DND-41 (cell line): Measurements from ENCODE around the gene PAM.

Experiments
- ATAC-seq: fragments of 200-7000 bp; cut with Tn5 transposase; 3 replicates; pipeline ENCODE4 v1.9.1; 2021; ENCODE audit warnings: low read depth; ENCODE audit not compliant: insufficient read depth
- DNase-seq: peaks from one replicate; pipeline ENCODE4 v3.0.0-alpha.2; 2020
- H2AFZ ChIP-seq: 2 replicates; pipeline ENCODE4 v1.6.0; 2012; ENCODE audit warnings: low read depth, low read length
- H3K27ac ChIP-seq: 2 replicates; pipeline ENCODE4 v1.5.1; 2012; ENCODE audit warnings: low read length, inconsistent platforms
- H3K27me3 ChIP-seq: fragments of 200-600 bp; sonication (generic); 2 replicates; pipeline ENCODE4 v1.6.0; 2012; ENCODE audit warnings: low read length, mild to moderate bottlenecking, inconsistent platforms; ENCODE audit not compliant: insufficient read depth, poor library complexity
- H3K36me3 ChIP-seq: 2 replicates; pipeline ENCODE4 v1.5.1; 2012; ENCODE audit warnings: low read length, inconsistent platforms; ENCODE audit not compliant: insufficient read depth
- H3K4me1 ChIP-seq: 2 replicates; pipeline ENCODE4 v1.5.1; 2012; ENCODE audit warnings: mild to moderate bottlenecking, low read length; ENCODE audit not compliant: insufficient read depth
- H3K4me2 ChIP-seq: 2 replicates; pipeline ENCODE4 v1.6.0; 2012; ENCODE audit warnings: mild to moderate bottlenecking, moderate library complexity, low read length, inconsistent platforms; ENCODE audit not compliant: insufficient read depth
- H3K4me3 ChIP-seq, 2 experiments: fragments of 200-600 bp in 1 of 2; shearing (Covaris generic) in 1 of 2; 2 replicates each; pipeline ENCODE4 v1.5.1; 2012 to 2016; ENCODE audit warnings: inconsistent platforms in 2 of 2, low read length in 2 of 2, mild to moderate bottlenecking in 2 of 2, low read depth in 1 of 2, moderate library complexity in 1 of 2
- H3K79me2 ChIP-seq: 2 replicates; pipeline ENCODE4 v1.6.0; 2012; ENCODE audit warnings: low read length, inconsistent platforms; ENCODE audit not compliant: insufficient read depth
- H3K9ac ChIP-seq: 2 replicates; pipeline ENCODE4 v1.6.0; 2012; ENCODE audit warnings: low read depth, mild to moderate bottlenecking, inconsistent platforms, low read length, moderate library complexity
- H3K9me3 ChIP-seq: 2 replicates; pipeline ENCODE4 v1.5.1; 2012; ENCODE audit warnings: low read length, moderate library complexity, mild to moderate bottlenecking, inconsistent platforms; ENCODE audit not compliant: insufficient read depth, severe bottlenecking
- H4K20me1 ChIP-seq: 2 replicates; pipeline ENCODE4 v1.6.0; 2012; ENCODE audit warnings: low read length; ENCODE audit not compliant: insufficient read depth
- EZH2 ChIP-seq: IDR thresholded peaks from 3 replicates; pipeline ENCODE4 v1.6.1; 2012; ENCODE audit warnings: borderline replicate concordance, low read depth, mild to moderate bottlenecking, moderate library complexity, low read length, inconsistent platforms; ENCODE audit not compliant: severe bottlenecking
- TF ChIP-seq, protein P1 (sequence below): IDR thresholded peaks from 2 replicates; pipeline ENCODE4 v1.5.1; 2012; ENCODE audit warnings: borderline replicate concordance, low read length, moderate library complexity, mild to moderate bottlenecking; ENCODE audit not compliant: poor library complexity, severe bottlenecking; ENCODE audit errors: extremely low read depth

The PAM gene

DNA sequence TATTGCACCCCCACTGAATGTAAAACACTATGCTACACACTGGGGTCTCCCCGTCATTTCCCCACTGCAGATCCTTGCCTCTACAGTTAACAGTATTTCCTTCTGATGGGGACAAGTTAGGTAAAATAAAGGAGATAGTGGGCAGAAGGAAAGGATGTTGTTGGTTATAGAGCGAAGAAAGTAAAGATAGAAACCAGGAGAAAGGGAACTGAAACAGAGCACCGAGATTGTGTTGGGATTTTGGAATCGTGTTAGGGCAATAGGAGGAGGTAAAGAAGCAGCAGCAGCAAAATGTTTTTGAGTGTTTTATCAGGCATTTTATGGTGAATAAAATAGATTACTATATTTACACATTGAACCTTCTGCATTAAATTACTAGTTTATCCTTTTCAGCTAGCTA lies 60.0 kb downstream of the PAM start:
- Histone ChIP-seq H3K36me3 (no peaks in the 10 kb centered on the region), H2AFZ (peak overlapping the region; percentile 65), H3K79me2 (0 out of 2 replicates have a peak, but pooled peaks cover 2% of the 10 kb centered on the region), H3K9me3 (no peaks in the 10 kb centered on the region), H3K27me3 (no peaks in the 10 kb centered on the region), H3K4me2 (peak overlapping the region; percentile 44), H3K27ac (peak overlapping the region; percentile 70), H4K20me1 (no peaks in the 10 kb centered on the region), H3K4me1 (peaks cover 29% of the 10 kb centered on the region), H3K9ac (peak overlapping the region; percentile 7; the same call in 1 of the 2 replicates), H3K4me3 (peak overlapping the region in 1 of 2 experiments; percentile 10; a peak in 1 of 4 replicates)
- TF ChIP-seq, protein P1, sequence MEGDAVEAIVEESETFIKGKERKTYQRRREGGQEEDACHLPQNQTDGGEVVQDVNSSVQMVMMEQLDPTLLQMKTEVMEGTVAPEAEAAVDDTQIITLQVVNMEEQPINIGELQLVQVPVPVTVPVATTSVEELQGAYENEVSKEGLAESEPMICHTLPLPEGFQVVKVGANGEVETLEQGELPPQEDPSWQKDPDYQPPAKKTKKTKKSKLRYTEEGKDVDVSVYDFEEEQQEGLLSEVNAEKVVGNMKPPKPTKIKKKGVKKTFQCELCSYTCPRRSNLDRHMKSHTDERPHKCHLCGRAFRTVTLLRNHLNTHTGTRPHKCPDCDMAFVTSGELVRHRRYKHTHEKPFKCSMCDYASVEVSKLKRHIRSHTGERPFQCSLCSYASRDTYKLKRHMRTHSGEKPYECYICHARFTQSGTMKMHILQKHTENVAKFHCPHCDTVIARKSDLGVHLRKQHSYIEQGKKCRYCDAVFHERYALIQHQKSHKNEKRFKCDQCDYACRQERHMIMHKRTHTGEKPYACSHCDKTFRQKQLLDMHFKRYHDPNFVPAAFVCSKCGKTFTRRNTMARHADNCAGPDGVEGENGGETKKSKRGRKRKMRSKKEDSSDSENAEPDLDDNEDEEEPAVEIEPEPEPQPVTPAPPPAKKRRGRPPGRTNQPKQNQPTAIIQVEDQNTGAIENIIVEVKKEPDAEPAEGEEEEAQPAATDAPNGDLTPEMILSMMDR = no peak
- no peak for TF ChIP-seq EZH2
- DNase-seq (no peak), ATAC-seq (no peak)

- H3K4me3 ChIP-seq = 0 out of 4 replicates have a peak overlapping the region, but pooled peaks of 1 of the 2 experiments have one; percentile 1
- peak overlapping the region; percentile 65 for H2AFZ ChIP-seq
- no peaks in the 10 kb centered on the region for H3K27me3 ChIP-seq
- peak overlapping the region; percentile 70 for H3K27ac ChIP-seq
- TF ChIP-seq, protein P1 = no peak
- no peak for TF ChIP-seq EZH2
- no peaks in the 10 kb centered on the region for H3K9me3 ChIP-seq
- DNase-seq (no peak), ATAC-seq (peak; percentile 71; the same call in 2 of the 3 replicates)
- H3K9ac ChIP-seq = peak overlapping the region; percentile 7; the same call in 1 of the 2 replicates
- H3K36me3 ChIP-seq = no peaks in the 10 kb centered on the region
- 0 out of 2 replicates have a peak, but pooled peaks cover 2% of the 10 kb centered on the region for H3K79me2 ChIP-seq
- peaks cover 29% of the 10 kb centered on the region for H3K4me1 ChIP-seq
- no peaks in the 10 kb centered on the region for H4K20me1 ChIP-seq
- H3K4me2 ChIP-seq = peak overlapping the region; percentile 44
These were observed 60.6 kb downstream of the PAM start for GRCh38 chr5:102815540-102816332.

DNA sequence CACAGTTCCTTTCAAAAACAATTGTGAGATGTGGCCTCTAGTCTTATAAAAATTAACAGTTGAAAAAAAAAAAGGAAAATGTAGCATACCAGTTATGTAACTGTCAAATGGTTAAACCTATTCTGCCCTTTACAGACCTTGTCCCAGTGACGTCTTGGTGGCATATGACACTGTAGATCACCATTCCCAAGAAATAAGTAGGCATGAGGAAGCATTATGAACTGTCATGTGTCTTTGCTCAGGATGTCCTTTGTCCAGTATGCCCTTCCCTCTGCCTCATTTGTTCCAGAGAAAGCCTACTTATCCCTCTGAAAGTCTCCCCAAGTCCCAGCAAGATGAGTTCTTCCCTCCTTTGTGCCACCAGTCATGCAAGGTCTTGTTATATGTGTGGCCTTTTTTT lies 63.2 kb downstream of the PAM start:
- no peak overlapping the region for H2AFZ ChIP-seq
- no peaks in the 10 kb centered on the region for H3K9me3 ChIP-seq
- no peaks in the 10 kb centered on the region for H4K20me1 ChIP-seq
- H3K27ac ChIP-seq = no peak overlapping the region
- TF ChIP-seq, protein P1 = no peak
- TF ChIP-seq EZH2 = no peak
- no peak for DNase-seq
- no peak overlapping the region for H3K9ac ChIP-seq
- H3K36me3 ChIP-seq = no peaks in the 10 kb centered on the region
- ATAC-seq = no peak
- 0 out of 2 replicates have a peak, but pooled peaks cover 2% of the 10 kb centered on the region for H3K79me2 ChIP-seq
- H3K4me3 ChIP-seq = no peak overlapping the region
- no peaks in the 10 kb centered on the region for H3K27me3 ChIP-seq
- H3K4me2 ChIP-seq = no peak overlapping the region
- H3K4me1 ChIP-seq = peaks cover 29% of the 10 kb centered on the region
